ENCODE data around the gene RAB3D.

DNA sequence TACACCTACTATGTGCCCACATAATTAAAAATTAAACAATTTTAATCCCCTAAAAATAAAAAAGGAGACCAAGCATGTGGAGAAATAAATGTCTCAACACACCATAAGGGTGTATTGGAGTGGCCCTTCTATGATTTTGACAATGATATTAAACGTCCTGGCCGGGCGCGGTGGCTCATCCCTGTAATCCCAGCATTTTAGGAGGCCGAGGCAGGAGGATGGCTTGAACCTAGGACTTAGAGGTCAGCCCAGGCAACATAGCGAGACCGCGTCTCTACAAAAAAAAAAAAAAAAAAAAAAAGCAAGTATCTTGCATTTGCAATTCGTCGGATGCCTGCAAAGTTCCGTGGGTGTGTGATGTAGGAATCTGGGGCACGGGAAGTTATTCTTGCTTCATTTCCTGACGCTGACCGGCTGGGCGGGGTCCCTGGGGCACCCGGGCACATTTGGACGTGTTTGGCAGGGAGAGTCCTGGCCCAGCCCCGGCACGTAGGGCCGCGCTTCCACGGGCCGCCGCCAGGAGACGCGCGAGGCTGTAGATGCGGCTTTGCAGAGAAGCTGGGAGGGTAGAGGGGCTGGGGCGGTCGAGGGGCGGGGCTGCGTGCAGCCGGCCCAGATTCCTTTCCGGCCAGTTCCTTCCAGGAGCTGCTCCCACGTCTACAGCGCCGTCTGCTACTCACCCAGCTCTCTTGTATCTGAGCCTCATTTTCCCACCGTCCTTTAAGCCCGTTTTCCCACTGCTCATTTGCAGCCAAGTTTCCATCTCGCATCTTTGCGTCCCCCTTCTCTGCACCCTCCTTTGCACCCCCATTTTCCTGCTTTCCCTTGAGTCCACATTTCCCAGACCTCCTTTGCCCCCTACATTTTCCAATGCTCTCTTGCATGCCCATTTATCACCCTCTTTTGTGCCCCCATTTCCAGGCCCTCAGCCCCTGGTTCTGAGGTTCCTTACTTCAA is 45.7 kb downstream of the RAB3D start:
- TF ChIP-seq EZH2 (IDR thresholded peaks at IDR 0.05; ENCODE audit: insufficient read depth, poor library complexity, severe bottlenecking), result no peak
- TF ChIP-seq EZH2phosphoT487 (IDR thresholded peaks at IDR 0.05; ENCODE audit: insufficient read depth, low read depth), result no peak
